GM21576 (cell line): ENCODE data around the gene TLE1.
"Not testable (repeated sequence)": the region's sequence is repeated elsewhere in the genome, so short reads cannot be mapped to it uniquely, and the experiment has no call there.

ENCODE experiments used
- ATAC-seq: cut with Tn5 transposase; IDR thresholded peaks from one replicate; pipeline ENCODE4 v1.9.1; 2021; ENCODE audit warnings: mild to moderate bottlenecking, moderate library complexity; ENCODE audit not compliant: unreplicated experiment

Gene TLE1

GRCh38 chr9:81653240-81653639, 36.1 kb downstream of the TLE1 start:
- ATAC-seq = no peak

GRCh38 chr9:81652058-81652687, 37.2 kb downstream of the TLE1 start:
- ATAC-seq = no peak

GRCh38 chr9:81650586-81651515, 38.5 kb downstream of the TLE1 start:
- no peak for ATAC-seq

- no peak for ATAC-seq
Observed at GRCh38 chr9:81649475-81650240, 39.7 kb downstream of the TLE1 start.

- no peak for ATAC-seq
Observed at GRCh38 chr9:81648891-81649290, 40.5 kb downstream of the TLE1 start.

- ATAC-seq = no peak
Observed at GRCh38 chr9:81646337-81646736, 43.0 kb downstream of the TLE1 start.

- ATAC-seq = not testable (repeated sequence)
Observed at GRCh38 chr9:81644513-81644912, 44.8 kb downstream of the TLE1 start.

- no peak for ATAC-seq
Observed at GRCh38 chr9:81637276-81637675, 52.1 kb downstream of the TLE1 start.

- ATAC-seq = no peak
Observed at GRCh38 chr9:81636255-81636599, 53.1 kb downstream of the TLE1 start.

- no peak for ATAC-seq
Observed at GRCh38 chr9:81635521-81636254, 53.7 kb downstream of the TLE1 start.

- ATAC-seq = no peak
Observed at GRCh38 chr9:81634915-81635516, 54.3 kb downstream of the TLE1 start.

- ATAC-seq = no peak
Observed at GRCh38 chr9:81633952-81634854, 55.1 kb downstream of the TLE1 start.

- no peak for ATAC-seq
Observed at GRCh38 chr9:81632599-81632998, 56.7 kb downstream of the TLE1 start.

GRCh38 chr9:81631218-81631745, 58.1 kb downstream of the TLE1 start:
- ATAC-seq = no peak

GRCh38 chr9:81629440-81629839, 59.9 kb downstream of the TLE1 start:
- ATAC-seq = no peak

GRCh38 chr9:81628897-81629296, 60.5 kb downstream of the TLE1 start:
- ATAC-seq = no peak

- ATAC-seq = no peak
Observed at GRCh38 chr9:81627481-81627880, 61.9 kb downstream of the TLE1 start.

- ATAC-seq = no peak
Observed at GRCh38 chr9:81626511-81626910, 62.8 kb downstream of the TLE1 start.

- ATAC-seq = no peak
Observed at GRCh38 chr9:81625969-81626368, 63.4 kb downstream of the TLE1 start.
